Lower lobe of right lung (tissue), 2 donors: Measurements from ENCODE around the gene PPIL1. TPM values are rescaled to one million over a fixed set of nuclear protein-coding genes. Genes with fewer than 3 reads are reported as not detected.
A peak's percentile ranks its signal among the peaks of the same experiment; 100 is the strongest.

Source experiments
- ATAC-seq, 2 donors: fragments of 200-7000 bp; cut with Tn5 transposase; one replicate each; pipeline ENCODE4 v1.9.1; 2020 to 2022; ENCODE audit warnings: mild to moderate bottlenecking in 2 of 2, moderate library complexity in 2 of 2
- DNase-seq: peaks from one replicate; pipeline ENCODE4 v3.0.0-alpha.2; 2020
- H3K27ac ChIP-seq: fragments of 200-600 bp; one replicate; pipeline ENCODE4 v1.8.0; 2022
- H3K27me3 ChIP-seq: fragments of 200-600 bp; one replicate; pipeline ENCODE4 v1.8.0; 2022; ENCODE audit warnings: low read depth
- H3K36me3 ChIP-seq: fragments of 200-600 bp; one replicate; pipeline ENCODE4 v1.8.0; 2022; ENCODE audit warnings: mild to moderate bottlenecking
- H3K4me1 ChIP-seq: fragments of 200-600 bp; one replicate; pipeline ENCODE4 v1.8.0; 2022
- H3K4me3 ChIP-seq: fragments of 200-600 bp; one replicate; pipeline ENCODE4 v1.8.0; 2022; ENCODE audit warnings: mild to moderate bottlenecking
- H3K9me3 ChIP-seq: fragments of 200-600 bp; one replicate; pipeline ENCODE4 v1.8.0; 2022
- CTCF ChIP-seq: fragments of 200-600 bp; IDR thresholded peaks from one replicate; pipeline ENCODE4 v1.8.0; 2022; ENCODE audit warnings: antibody characterized with exemption, mild to moderate bottlenecking
- intact Hi-C: fragments of 100-400 bp; cut with DNase I; formaldehyde crosslinking; loops from one replicate; pipeline ENCODE4 v1.11.0; 2022
- total RNA-seq: library from RNA; stranded (reverse); fragmentation: NEBNext Ultra II Directional; extraction: Animal tissue kit (Norgen Biotek cat#: 25700); gene quantifications from one replicate; pipeline ENCODE4 v1.2.1, GENCODE V29; 2021
- donor health status: DM: no; HTN: yes; CAD: no; lungs with severe emphysema.

The PPIL1 gene
- total RNA-seq, 1 donor from 2014 or later, result 14.4 TPM

- Histone ChIP-seq H3K4me1 (peaks cover 24% of the 10 kb centered on the region), H3K9me3 (no peaks in the 10 kb centered on the region), H3K36me3 (no peaks in the 10 kb centered on the region), H3K4me3 (no peak overlapping the region), H3K27me3 (no peaks in the 10 kb centered on the region), H3K27ac (no peak overlapping the region)
- TF ChIP-seq CTCF, result no peak
- DNase-seq, result no peak
- no peak for ATAC-seq
- intact Hi-C loops, result loop anchor here (10.0 kb wide), 1 partner anchor 320 kb away; no protein-coding TSS in a partner anchor
Measured at GRCh38 chr6:36884610-36885009, 10.0 kb upstream of the PPIL1 start.

GRCh38 chr6:36875250-36875633, 639 bp upstream of the PPIL1 start:
- intact Hi-C loops, result no loop called here
- H3K4me1 ChIP-seq, result peaks cover 16% of the 10 kb centered on the region
- peaks cover 7% of the 10 kb centered on the region for H3K27me3 ChIP-seq
- ATAC-seq (no peak), DNase-seq (no peak)
- H3K4me3 ChIP-seq, result peak overlapping the region; percentile 85
- peak overlapping the region; percentile 93 for H3K27ac ChIP-seq
- peaks cover 3% of the 10 kb centered on the region for H3K36me3 ChIP-seq
- no peak for TF ChIP-seq CTCF
- H3K9me3 ChIP-seq, result no peaks in the 10 kb centered on the region

- Histone ChIP-seq H3K9me3 (no peaks in the 10 kb centered on the region), H3K4me1 (peaks cover 16% of the 10 kb centered on the region), H3K27me3 (peaks cover under 1% of the 10 kb centered on the region), H3K27ac (peak overlapping the region; percentile 93), H3K36me3 (peaks cover 12% of the 10 kb centered on the region), H3K4me3 (peak overlapping the region; percentile 85)
- ATAC-seq, result peak in 1 of 2 donors; percentile 31
- intact Hi-C loops, result no loop called here
- no peak for TF ChIP-seq CTCF
- DNase-seq, result no peak
Measured at GRCh38 chr6:36873612-36874442, 776 bp downstream of the PPIL1 start.

GRCh38 chr6:36873115-36873514, 1.5 kb downstream of the PPIL1 start:
- H3K9me3 ChIP-seq, result no peaks in the 10 kb centered on the region
- peaks cover 18% of the 10 kb centered on the region for H3K36me3 ChIP-seq
- DNase-seq, result no peak
- no peak for ATAC-seq
- no peak overlapping the region for H3K4me3 ChIP-seq
- peaks cover 16% of the 10 kb centered on the region for H3K4me1 ChIP-seq
- no peaks in the 10 kb centered on the region for H3K27me3 ChIP-seq
- intact Hi-C loops, result no loop called here
- no peak for TF ChIP-seq CTCF
- H3K27ac ChIP-seq, result no peak overlapping the region

- H3K9me3 ChIP-seq, result no peaks in the 10 kb centered on the region
- H3K27me3 ChIP-seq, result no peaks in the 10 kb centered on the region
- TF ChIP-seq CTCF, result no peak
- H3K4me3 ChIP-seq, result no peak overlapping the region
- ATAC-seq (no peak), DNase-seq (no peak)
- peaks cover 16% of the 10 kb centered on the region for H3K4me1 ChIP-seq
- H3K36me3 ChIP-seq, result peaks cover 18% of the 10 kb centered on the region
- intact Hi-C loops, result no loop called here
- H3K27ac ChIP-seq, result no peak overlapping the region
Measured at GRCh38 chr6:36871686-36872085, 2.9 kb downstream of the PPIL1 start.
